SK-N-SH (cell line): ENCODE data around the gene CLSTN2. TPM values are rescaled to one million over a fixed set of nuclear protein-coding genes. Genes with fewer than 3 reads are reported as not detected.

ENCODE experiments used
- CTCF ChIA-PET: fragments of 300-600, 350-600 bp; formaldehyde crosslinking; extraction: SDS; loops from one replicate; lab custom pipeline; 2021; lab: Yijun Ruan, JAX
- POLR2A ChIA-PET: fragments of 350-600 bp; sonication (Branson Sonifier 250); formaldehyde crosslinking; extraction: SDS; loops from one replicate; lab custom pipeline; 2020; ENCODE audit warnings: antibody characterized with exemption, inconsistent platforms; lab: Yijun Ruan, JAX
- DNase-seq: peaks from one replicate; pipeline ENCODE4 v3.0.0; 2012
- H2AFZ ChIP-seq: fragments of 200-600 bp; sonication (generic); 2 replicates; pipeline ENCODE4 v1.8.1; 2016; ENCODE audit warnings: antibody characterized with exemption, mild to moderate bottlenecking, low read depth
- H3F3A ChIP-seq: fragments of 200-600 bp; sonication (generic); replicated peaks from 2 replicates; pipeline ENCODE3; 2016; ENCODE audit warnings: antibody characterized with exemption, mild to moderate bottlenecking; ENCODE audit not compliant: insufficient read depth
- H3K27ac ChIP-seq, 2 experiments: fragments of 200-500 bp in 1 of 2; fragments of 200-600 bp in 1 of 2; sonication (Bioruptor generic) in 1 of 2; sonication (generic), shearing (Covaris generic) in 1 of 2; 2 replicates each; pipeline versions ENCODE4 v1.5.1 to v1.6.1; 2014 to 2016; ENCODE audit warnings: low read depth in 2 of 2, inconsistent platforms in 1 of 2, low read length in 1 of 2, mild to moderate bottlenecking in 1 of 2, mixed read lengths in 1 of 2
- H3K27me3 ChIP-seq: fragments of 200-600 bp; sonication (generic), shearing (Covaris generic); 2 replicates; pipeline ENCODE4 v1.6.1; 2016; ENCODE audit warnings: mixed run types; ENCODE audit not compliant: insufficient read depth
- H3K36me3 ChIP-seq, 2 experiments: fragments of 200-500 bp in 1 of 2; fragments of 200-600 bp in 1 of 2; sonication (Bioruptor generic) in 1 of 2; sonication (generic) in 1 of 2; replicated peaks in 1 of 2; 2 replicates each; pipeline versions ENCODE3 to v1.5.1; 2014 to 2016; ENCODE audit warnings: low read length in 1 of 2, mild to moderate bottlenecking in 1 of 2; ENCODE audit not compliant: insufficient read depth in 2 of 2, control insufficient read depth in 1 of 2
- H3K4me1 ChIP-seq, 2 experiments: fragments of 200-500 bp in 1 of 2; fragments of 200-600 bp in 1 of 2; sonication (Bioruptor generic) in 1 of 2; sonication (generic), shearing (Covaris generic) in 1 of 2; 2 replicates each; pipeline versions ENCODE4 v1.5.1 to v1.6.1; 2014 to 2016; ENCODE audit warnings: low read depth in 1 of 2, low read length in 1 of 2, mixed run types in 1 of 2; ENCODE audit not compliant: insufficient read depth in 2 of 2, control insufficient read depth in 1 of 2
- H3K4me2 ChIP-seq: fragments of 200-600 bp; sonication (generic), shearing (Covaris generic); 2 replicates; pipeline ENCODE4 v1.6.1; 2017; ENCODE audit warnings: mixed run types
- H3K4me3 ChIP-seq, 2 experiments: fragments of 200-500 bp in 1 of 2; fragments of 200-600 bp in 1 of 2; sonication (Bioruptor generic) in 1 of 2; sonication (generic), shearing (Covaris generic) in 1 of 2; 2 replicates each; pipeline versions ENCODE4 v1.5.1 to v1.8.1; 2014 to 2016; ENCODE audit warnings: low read depth in 2 of 2, inconsistent platforms in 1 of 2, low read length in 1 of 2, mild to moderate bottlenecking in 1 of 2, mixed read lengths in 1 of 2, moderate library complexity in 1 of 2
- H3K79me2 ChIP-seq: fragments of 200-600 bp; sonication (generic); 2 replicates; pipeline ENCODE4 v1.8.1; 2017; ENCODE audit warnings: mild to moderate bottlenecking; ENCODE audit not compliant: insufficient read depth
- H3K9ac ChIP-seq: fragments of 200-600 bp; sonication (generic); 2 replicates; pipeline ENCODE4 v1.6.1; 2017; ENCODE audit warnings: mixed run types
- H3K9me2 ChIP-seq: fragments of 200-600 bp; sonication (generic); 2 replicates; pipeline ENCODE4 v1.6.1; 2017; ENCODE audit warnings: mixed run types
- H3K9me3 ChIP-seq: fragments of 200-600 bp; sonication (generic); 2 replicates; pipeline ENCODE4 v1.6.1; 2017; ENCODE audit warnings: mixed run types, mild to moderate bottlenecking, moderate library complexity
- H4K20me1 ChIP-seq: fragments of 200-600 bp; sonication (generic); 2 replicates; pipeline ENCODE4 v1.6.1; 2017; ENCODE audit warnings: mild to moderate bottlenecking, mixed run types; ENCODE audit not compliant: insufficient read depth
- CHD2 ChIP-seq: fragments of 150-350 bp; IDR thresholded peaks from 2 replicates; pipeline ENCODE4 v1.6.1; 2018; ENCODE audit warnings: low read length; ENCODE audit not compliant: partially characterized antibody
- ELF1 ChIP-seq: IDR thresholded peaks from 2 replicates; pipeline ENCODE4 v1.4.0; 2012
- FOSL2 ChIP-seq: IDR thresholded peaks from 2 replicates; pipeline ENCODE4 v1.4.0; 2012; ENCODE audit warnings: low read depth, mild to moderate bottlenecking, moderate library complexity, borderline replicate concordance
- FOXJ3 ChIP-seq: sonication (generic); formaldehyde crosslinking; IDR thresholded peaks from 2 replicates; pipeline ENCODE4 v1.5.1; 2020; ENCODE audit warnings: mild to moderate bottlenecking, missing genetic modification reagents
- MAX ChIP-seq: IDR thresholded peaks from 2 replicates; pipeline ENCODE4 v1.4.0; 2012; ENCODE audit warnings: low read depth
- NFIC ChIP-seq: IDR thresholded peaks from 2 replicates; pipeline ENCODE4 v1.4.0; 2012; ENCODE audit warnings: borderline replicate concordance
- NRF1 ChIP-seq: IDR thresholded peaks from 2 replicates; pipeline ENCODE4 v1.6.1; 2012; ENCODE audit warnings: low read depth, mild to moderate bottlenecking, low read length
- POLR2AphosphoS5 ChIP-seq: IDR thresholded peaks from 2 replicates; pipeline ENCODE4 v1.6.1; 2012; ENCODE audit warnings: low read depth, low read length
- RAD21 ChIP-seq: IDR thresholded peaks from 2 replicates; pipeline ENCODE4 v1.6.1; 2012; ENCODE audit warnings: mild to moderate bottlenecking, low read length
- RCOR1 ChIP-seq: fragments of 150-350 bp; IDR thresholded peaks from 2 replicates; pipeline ENCODE4 v1.6.1; 2017; ENCODE audit warnings: antibody characterized with exemption, low read length
- RFX5 ChIP-seq: IDR thresholded peaks from 2 replicates; pipeline ENCODE4 v1.6.1; 2012; ENCODE audit warnings: mild to moderate bottlenecking, improper control_type of control experiment, low read length
- SMC3 ChIP-seq: IDR thresholded peaks from 2 replicates; pipeline ENCODE4 v1.6.1; 2012; ENCODE audit warnings: low read depth, low read length, improper control_type of control experiment
- TAF1 ChIP-seq: IDR thresholded peaks from 2 replicates; pipeline ENCODE4 v1.6.1; 2012; ENCODE audit warnings: low read depth, mild to moderate bottlenecking, low read length, moderate library complexity, borderline replicate concordance
- TCF12 ChIP-seq: IDR thresholded peaks from 2 replicates; pipeline ENCODE4 v1.4.0; 2012
- WGBS: methylation state at CpG from one replicate; pipeline ENCODE4 v1.1.6; 2017; ENCODE audit warnings: low lambda C conversion rate; 5-methylcytosine and 5-hydroxymethylcytosine counted together
- polyA plus RNA-seq, 3 experiments: library from polyadenylated mRNA; depleted of rRNA; stranded (reverse); fragments of >200 nt; gene quantifications; 2 replicates each; pipeline ENCODE4 v1.2.3, GENCODE V29; 2012
- TF ChIP-seq, protein P1 (sequence below): IDR thresholded peaks from 2 replicates; pipeline ENCODE4 v1.6.1; 2012; ENCODE audit warnings: mild to moderate bottlenecking, low read depth, low read length, moderate library complexity

The CLSTN2 gene
- polyA plus RNA-seq, 1 of the 3 experiments (the other 2 are of a cell fraction): 0.02 TPM

DNA sequence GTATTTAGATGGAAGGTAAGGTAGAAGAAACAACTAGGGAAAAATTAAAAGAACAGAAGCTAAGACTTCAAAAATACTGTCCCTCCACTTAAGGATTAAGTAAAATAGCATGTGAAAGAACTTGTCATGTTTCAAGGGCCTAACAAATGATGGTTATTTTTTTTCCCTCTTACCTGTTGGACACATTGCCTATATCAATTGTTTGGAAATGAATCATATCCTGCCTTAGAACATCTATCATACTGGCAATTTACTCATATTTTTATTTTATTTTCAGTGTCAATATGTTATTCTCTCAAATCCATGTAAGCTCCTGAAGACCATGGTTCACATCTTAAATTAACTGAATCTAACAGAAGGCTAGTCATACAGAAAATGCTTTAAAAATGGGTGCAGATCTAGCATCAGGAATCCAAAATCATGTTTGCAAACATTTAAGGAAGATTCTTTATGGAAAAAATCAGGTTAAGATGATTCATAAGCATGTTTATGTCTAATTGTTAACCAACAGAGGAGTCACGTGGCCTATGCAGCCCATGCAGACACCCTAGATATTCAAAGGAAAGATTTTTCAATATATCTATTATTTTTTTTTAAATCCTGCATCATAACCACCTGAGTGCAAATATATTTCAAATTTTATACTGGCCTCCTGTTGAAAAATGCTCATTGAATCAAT lies 607.1 kb downstream of the CLSTN2 start:
- H3K9me2 ChIP-seq: no peaks in the 10 kb centered on the region
- no peak overlapping the region for H3K4me3 ChIP-seq
- no peaks in the 10 kb centered on the region for H3F3A ChIP-seq
- ChIA-PET POLR2A (no interaction called here), CTCF (interaction anchor here (1.1 kb wide), 1 partner anchor 76 kb away, joined by 3 read pairs; no protein-coding TSS in a partner anchor)
- H3K9me3 ChIP-seq: no peaks in the 10 kb centered on the region
- no peaks in the 10 kb centered on the region for H3K36me3 ChIP-seq
- H3K27me3 ChIP-seq: no peaks in the 10 kb centered on the region
- 6% methylated on average over 1 of the region's 1 CpG for WGBS
- TF ChIP-seq MAX (no peak), POLR2AphosphoS5 (no peak), ELF1 (no peak), TCF12 (no peak), RCOR1 (no peak)
- H3K4me1 ChIP-seq: no peaks in the 10 kb centered on the region
- H3K9ac ChIP-seq: no peak overlapping the region
- H3K4me2 ChIP-seq: no peak overlapping the region
- no peak for DNase-seq
- no peaks in the 10 kb centered on the region for H3K79me2 ChIP-seq
- H4K20me1 ChIP-seq: no peaks in the 10 kb centered on the region
- H2AFZ ChIP-seq: no peak overlapping the region
- H3K27ac ChIP-seq: no peak overlapping the region

- Histone ChIP-seq H3K4me2 (no peak overlapping the region), H3K27me3 (no peaks in the 10 kb centered on the region), H3K9me3 (no peaks in the 10 kb centered on the region), H4K20me1 (no peaks in the 10 kb centered on the region), H3K9ac (no peak overlapping the region), H3K9me2 (no peaks in the 10 kb centered on the region), H2AFZ (no peak overlapping the region), H3K4me3 (no peak overlapping the region), H3K36me3 (no peaks in the 10 kb centered on the region), H3K4me1 (no peaks in the 10 kb centered on the region), H3F3A (no peaks in the 10 kb centered on the region), H3K79me2 (no peaks in the 10 kb centered on the region), H3K27ac (no peak overlapping the region)
- DNase-seq: no peak
- ChIA-PET POLR2A (no interaction called here), CTCF (no interaction called here)
- WGBS: 25% methylated on average over 1 of the region's 1 CpG
- TF ChIP-seq CHD2: no peak
- TF ChIP-seq TAF1: no peak
- TF ChIP-seq NFIC: no peak
- TF ChIP-seq, protein P1, sequence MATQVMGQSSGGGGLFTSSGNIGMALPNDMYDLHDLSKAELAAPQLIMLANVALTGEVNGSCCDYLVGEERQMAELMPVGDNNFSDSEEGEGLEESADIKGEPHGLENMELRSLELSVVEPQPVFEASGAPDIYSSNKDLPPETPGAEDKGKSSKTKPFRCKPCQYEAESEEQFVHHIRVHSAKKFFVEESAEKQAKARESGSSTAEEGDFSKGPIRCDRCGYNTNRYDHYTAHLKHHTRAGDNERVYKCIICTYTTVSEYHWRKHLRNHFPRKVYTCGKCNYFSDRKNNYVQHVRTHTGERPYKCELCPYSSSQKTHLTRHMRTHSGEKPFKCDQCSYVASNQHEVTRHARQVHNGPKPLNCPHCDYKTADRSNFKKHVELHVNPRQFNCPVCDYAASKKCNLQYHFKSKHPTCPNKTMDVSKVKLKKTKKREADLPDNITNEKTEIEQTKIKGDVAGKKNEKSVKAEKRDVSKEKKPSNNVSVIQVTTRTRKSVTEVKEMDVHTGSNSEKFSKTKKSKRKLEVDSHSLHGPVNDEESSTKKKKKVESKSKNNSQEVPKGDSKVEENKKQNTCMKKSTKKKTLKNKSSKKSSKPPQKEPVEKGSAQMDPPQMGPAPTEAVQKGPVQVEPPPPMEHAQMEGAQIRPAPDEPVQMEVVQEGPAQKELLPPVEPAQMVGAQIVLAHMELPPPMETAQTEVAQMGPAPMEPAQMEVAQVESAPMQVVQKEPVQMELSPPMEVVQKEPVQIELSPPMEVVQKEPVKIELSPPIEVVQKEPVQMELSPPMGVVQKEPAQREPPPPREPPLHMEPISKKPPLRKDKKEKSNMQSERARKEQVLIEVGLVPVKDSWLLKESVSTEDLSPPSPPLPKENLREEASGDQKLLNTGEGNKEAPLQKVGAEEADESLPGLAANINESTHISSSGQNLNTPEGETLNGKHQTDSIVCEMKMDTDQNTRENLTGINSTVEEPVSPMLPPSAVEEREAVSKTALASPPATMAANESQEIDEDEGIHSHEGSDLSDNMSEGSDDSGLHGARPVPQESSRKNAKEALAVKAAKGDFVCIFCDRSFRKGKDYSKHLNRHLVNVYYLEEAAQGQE: no peak
- no peak for TF ChIP-seq RAD21
- no peak for TF ChIP-seq TCF12
- no peak for TF ChIP-seq SMC3
- TF ChIP-seq RFX5: no peak
- TF ChIP-seq FOXJ3: no peak
- TF ChIP-seq FOSL2: no peak
- TF ChIP-seq NRF1: no peak
Measured at GRCh38 chr3:140545197-140545596, 610.2 kb downstream of the CLSTN2 start.
